ENCODE measurements around the gene ZBTB20.

GRCh38 chr3:115164374-115165221 is 17.5 kb upstream of the ZBTB20 start:
- TF ChIP-seq, protein P1, sequence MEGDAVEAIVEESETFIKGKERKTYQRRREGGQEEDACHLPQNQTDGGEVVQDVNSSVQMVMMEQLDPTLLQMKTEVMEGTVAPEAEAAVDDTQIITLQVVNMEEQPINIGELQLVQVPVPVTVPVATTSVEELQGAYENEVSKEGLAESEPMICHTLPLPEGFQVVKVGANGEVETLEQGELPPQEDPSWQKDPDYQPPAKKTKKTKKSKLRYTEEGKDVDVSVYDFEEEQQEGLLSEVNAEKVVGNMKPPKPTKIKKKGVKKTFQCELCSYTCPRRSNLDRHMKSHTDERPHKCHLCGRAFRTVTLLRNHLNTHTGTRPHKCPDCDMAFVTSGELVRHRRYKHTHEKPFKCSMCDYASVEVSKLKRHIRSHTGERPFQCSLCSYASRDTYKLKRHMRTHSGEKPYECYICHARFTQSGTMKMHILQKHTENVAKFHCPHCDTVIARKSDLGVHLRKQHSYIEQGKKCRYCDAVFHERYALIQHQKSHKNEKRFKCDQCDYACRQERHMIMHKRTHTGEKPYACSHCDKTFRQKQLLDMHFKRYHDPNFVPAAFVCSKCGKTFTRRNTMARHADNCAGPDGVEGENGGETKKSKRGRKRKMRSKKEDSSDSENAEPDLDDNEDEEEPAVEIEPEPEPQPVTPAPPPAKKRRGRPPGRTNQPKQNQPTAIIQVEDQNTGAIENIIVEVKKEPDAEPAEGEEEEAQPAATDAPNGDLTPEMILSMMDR (IDR thresholded peaks at IDR 0.05; ENCODE audit: low read depth, low read length): no peak
- no peak for TF ChIP-seq EZH2phosphoT487 (IDR thresholded peaks at IDR 0.05; ENCODE audit: low read depth)

Measured in OCI-LY3 (cell line).